Stomach (tissue), 4 donors: ENCODE results near the gene TCP10L.

Experiments
- POLR2AphosphoS5 ChIP-seq, 3 donors: sonication (generic); formaldehyde crosslinking; IDR thresholded peaks; one replicate each; pipeline ENCODE4 v1.6.1; 2016; ENCODE audit warnings: antibody characterized with exemption in 3 of 3
- TF ChIP-seq, protein P1 (sequence below), 7 experiments: fragments of 450-650 bp in 4 of 7; fragments of 200-600 bp in 3 of 7; sonication (generic) in 3 of 7; IDR thresholded peaks; one replicate each; pipeline ENCODE4 v1.5.1; 2016 to 2019; ENCODE audit warnings: antibody characterized with exemption in 7 of 7, control low read depth in 2 of 7, mild to moderate bottlenecking in 1 of 7

DNA sequence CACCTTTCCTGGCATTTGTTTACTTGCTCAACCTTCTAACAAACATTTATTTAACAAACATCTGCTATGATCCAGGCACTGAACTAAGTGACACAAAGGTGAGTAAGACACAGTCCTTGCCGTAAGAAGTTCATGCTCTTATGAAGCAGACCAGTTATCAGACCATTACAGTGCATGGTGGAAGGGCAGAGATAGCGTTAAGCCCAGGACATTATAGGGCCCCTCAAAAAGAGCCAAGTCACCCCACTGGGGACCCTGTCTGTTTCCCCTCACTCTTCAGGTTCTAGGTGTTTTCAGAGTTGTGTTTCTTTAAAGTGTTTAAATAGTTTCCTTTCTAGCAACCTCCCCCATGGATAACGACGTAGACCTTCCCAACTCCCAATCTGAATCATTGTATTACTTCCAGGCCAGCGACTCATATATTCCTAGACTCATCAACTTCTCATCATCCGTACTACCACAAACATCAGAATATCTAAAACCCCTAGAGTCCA is 39.3 kb downstream of the TCP10L start:
- TF ChIP-seq, protein P1, sequence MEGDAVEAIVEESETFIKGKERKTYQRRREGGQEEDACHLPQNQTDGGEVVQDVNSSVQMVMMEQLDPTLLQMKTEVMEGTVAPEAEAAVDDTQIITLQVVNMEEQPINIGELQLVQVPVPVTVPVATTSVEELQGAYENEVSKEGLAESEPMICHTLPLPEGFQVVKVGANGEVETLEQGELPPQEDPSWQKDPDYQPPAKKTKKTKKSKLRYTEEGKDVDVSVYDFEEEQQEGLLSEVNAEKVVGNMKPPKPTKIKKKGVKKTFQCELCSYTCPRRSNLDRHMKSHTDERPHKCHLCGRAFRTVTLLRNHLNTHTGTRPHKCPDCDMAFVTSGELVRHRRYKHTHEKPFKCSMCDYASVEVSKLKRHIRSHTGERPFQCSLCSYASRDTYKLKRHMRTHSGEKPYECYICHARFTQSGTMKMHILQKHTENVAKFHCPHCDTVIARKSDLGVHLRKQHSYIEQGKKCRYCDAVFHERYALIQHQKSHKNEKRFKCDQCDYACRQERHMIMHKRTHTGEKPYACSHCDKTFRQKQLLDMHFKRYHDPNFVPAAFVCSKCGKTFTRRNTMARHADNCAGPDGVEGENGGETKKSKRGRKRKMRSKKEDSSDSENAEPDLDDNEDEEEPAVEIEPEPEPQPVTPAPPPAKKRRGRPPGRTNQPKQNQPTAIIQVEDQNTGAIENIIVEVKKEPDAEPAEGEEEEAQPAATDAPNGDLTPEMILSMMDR (IDR thresholded peaks at IDR 0.05) = no peak
- TF ChIP-seq POLR2AphosphoS5 (IDR thresholded peaks at IDR 0.05) = no peak
